T-cell (primary cell): Measurements from ENCODE around the gene CCNJL. TPM values are rescaled to one million over a fixed set of nuclear protein-coding genes. Genes with fewer than 3 reads are reported as not detected.
"Not testable (repeated sequence)": the region's sequence is repeated elsewhere in the genome, so short reads cannot be mapped to it uniquely, and the experiment has no call there.

Experiments
- ATAC-seq, 4 experiments: fragments of 200-7000 bp in 3 of 4; fragments of 150-1000 bp in 1 of 4; cut with Tn5 transposase; replicated peaks in 1 of 4; 1 replicate in 3 of 4; 2 replicates in 1 of 4; pipeline ENCODE4 v1.10.0; 2021; ENCODE audit warnings: moderate library complexity in 3 of 4, mild to moderate bottlenecking in 2 of 4, moderate number of reproducible peaks in 1 of 4
- CTCF ChIA-PET, 2 donors: fragments of 300-600 bp; sonication (Branson Sonifier 250); formaldehyde crosslinking; loops; one replicate each; lab custom pipeline; 2022; ENCODE audit warnings: antibody characterized with exemption in 2 of 2; lab: Charles Lee
- POLR2A ChIA-PET, 2 donors: fragments of 300-600 bp; sonication (Branson Sonifier 250); formaldehyde crosslinking; loops; one replicate each; lab custom pipeline; 2022; ENCODE audit warnings: antibody characterized with exemption in 2 of 2; lab: Charles Lee
- DNase-seq, 35 experiments: peaks; one replicate each; pipeline versions ENCODE4 v3.0.0 to v3.0.0-alpha.2; 2013 to 2023
- H3K27ac ChIP-seq: one replicate; pipeline ENCODE4 v1.5.1; 2013; ENCODE audit warnings: low read length
- H3K27me3 ChIP-seq, 2 experiments: replicated peaks in 1 of 2; 1 replicate in 1 of 2; 2 replicates in 1 of 2; pipeline versions ENCODE4 v1.6.1 to v1.7.0; 2013; ENCODE audit warnings: low read length in 1 of 2, mixed read lengths in 1 of 2; ENCODE audit not compliant: control insufficient read depth in 2 of 2, insufficient read depth in 2 of 2; ENCODE audit errors: extremely low read depth in 1 of 2
- H3K36me3 ChIP-seq, 2 donors: 1 replicate in 1 of 2; 2 replicates in 1 of 2; pipeline versions ENCODE4 v1.6.1 to v1.7.0; 2013; ENCODE audit warnings: low read length in 1 of 2; ENCODE audit not compliant: control insufficient read depth in 2 of 2, insufficient read depth in 1 of 2; ENCODE audit errors: extremely low read depth in 1 of 2
- H3K4me1 ChIP-seq, 2 experiments: 1 replicate in 1 of 2; 2 replicates in 1 of 2; pipeline versions ENCODE4 v1.6.1 to v1.7.0; 2013; ENCODE audit warnings: low read length in 2 of 2, mixed read lengths in 1 of 2; ENCODE audit not compliant: insufficient read depth in 2 of 2, control insufficient read depth in 1 of 2; ENCODE audit errors: extremely low read depth in 1 of 2
- H3K4me3 ChIP-seq, 2 donors: 1 replicate in 1 of 2; 2 replicates in 1 of 2; pipeline versions ENCODE4 v1.5.1 to v1.7.0; 2013; ENCODE audit warnings: mild to moderate bottlenecking in 2 of 2, low read length in 1 of 2, moderate library complexity in 1 of 2; ENCODE audit not compliant: control insufficient read depth in 1 of 2; ENCODE audit errors: extremely low read depth in 1 of 2
- H3K9me3 ChIP-seq: 2 replicates; pipeline ENCODE4 v1.7.0; 2013
- H3K27ac Mint-ChIP-seq, 2 donors: one replicate each; pipeline ENCODE4 v1.8.0; 2020 to 2021; ENCODE audit warnings: mild to moderate bottlenecking in 2 of 2, mixed read lengths in 2 of 2
- H3K27me3 Mint-ChIP-seq, 2 donors: one replicate each; pipeline ENCODE4 v1.8.0; 2021 to 2022; ENCODE audit warnings: mixed read lengths in 2 of 2
- H3K36me3 Mint-ChIP-seq: one replicate; pipeline ENCODE4 v1.8.0; 2021; ENCODE audit warnings: mixed read lengths
- H3K4me1 Mint-ChIP-seq, 3 donors: one replicate each; pipeline ENCODE4 v1.8.0; 2020 to 2022; ENCODE audit warnings: mixed read lengths in 3 of 3, mild to moderate bottlenecking in 1 of 3
- H3K4me3 Mint-ChIP-seq, 3 donors: one replicate each; pipeline ENCODE4 v1.8.0; 2020 to 2022; ENCODE audit warnings: mild to moderate bottlenecking in 3 of 3, mixed read lengths in 3 of 3, moderate library complexity in 3 of 3
- H3K9me3 Mint-ChIP-seq, 3 donors: one replicate each; pipeline ENCODE4 v1.8.0; 2020 to 2022; ENCODE audit warnings: mixed read lengths in 3 of 3
- WGBS: methylation state at CpG from one replicate; pipeline ENCODE4 v1.1.5; 2013; ENCODE audit warnings: missing lambda C conversion rate; ENCODE audit not compliant: insufficient coverage; 5-methylcytosine and 5-hydroxymethylcytosine counted together
- total RNA-seq, 35 experiments: library from RNA in 6 of 35; stranded (reverse) in 6 of 35; fragments of 120-200 nt in 1 of 35; gene quantifications; one replicate each; pipeline versions ENCODE4 v1.2.1 to v1.2.4 and lab custom pipeline; 2013 to 2026

The CCNJL gene
- total RNA-seq, 5 donors from 2014 or later (not counting 1 experiment from before 2014, with no cell fraction given) = 0.33 to 0.41 (median 0.35) TPM; not detected in 2

- Mint-ChIP-seq H3K36me3 (no peaks in the 10 kb centered on the region), H3K4me3 (no peak overlapping the region), H3K4me1 (peaks cover 0 to 4% (median 2%) of the 10 kb centered on the region in 3 donors), H3K27me3 (peaks cover 0 to 4% of the 10 kb centered on the region in 2 donors), H3K9me3 (no peaks in the 10 kb centered on the region), H3K27ac (no peak overlapping the region)
- ATAC-seq (no peak), DNase-seq (no peak)
- Histone ChIP-seq H3K4me1 (peaks cover 0 to 5% of the 10 kb centered on the region in 2 experiments), H3K36me3 (no peaks in the 10 kb centered on the region), H3K27me3 (peaks cover 0 to 15% of the 10 kb centered on the region in 2 experiments), H3K9me3 (no peaks in the 10 kb centered on the region), H3K4me3 (no peak overlapping the region), H3K27ac (no peak overlapping the region)
- 87% methylated on average over 26 of the region's 27 CpGs for WGBS
- CTCF ChIA-PET = interaction anchor here (0.6 to 2.3 kb wide), 4 partner anchors 11 to 330 kb away, joined by 3 to 6 read pairs (median 4); no protein-coding TSS in a partner anchor
- POLR2A ChIA-PET = interaction anchor here in 1 of 2 donors (1.3 kb wide), 1 partner anchor 327 kb away, joined by 3 read pairs; no protein-coding TSS in a partner anchor
These were observed 37.0 kb upstream of the CCNJL start for GRCh38 chr5:160349249-160349934.

DNA sequence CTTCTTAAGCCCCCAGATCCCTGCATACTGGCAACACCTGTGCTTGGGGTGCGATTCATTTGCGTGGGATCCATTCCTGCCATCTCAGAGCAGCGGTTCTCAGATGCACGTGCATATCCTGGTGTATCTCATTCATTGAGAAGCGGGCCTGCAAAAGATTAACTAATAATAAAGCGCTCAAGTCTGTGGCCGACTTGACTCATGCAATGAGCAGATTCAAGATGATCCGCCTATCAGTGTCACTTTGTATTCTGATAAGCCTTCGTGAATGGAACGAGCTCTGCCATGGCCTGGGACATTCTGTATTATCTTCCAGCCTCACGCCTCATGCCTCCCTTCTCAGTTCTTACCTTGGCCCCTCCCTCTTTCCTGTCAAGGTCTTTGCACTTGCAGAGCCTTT, 35.7 kb upstream of the CCNJL start:
- peaks cover 0 to 5% of the 10 kb centered on the region in 2 experiments for H3K4me1 ChIP-seq
- no peak overlapping the region for H3K27ac ChIP-seq
- H3K27ac Mint-ChIP-seq = no peak overlapping the region
- peaks cover 0 to 18% of the 10 kb centered on the region in 2 experiments for H3K27me3 ChIP-seq
- no peaks in the 10 kb centered on the region for H3K9me3 Mint-ChIP-seq
- DNase-seq (no peak), ATAC-seq (no peak)
- no peak overlapping the region for H3K4me3 ChIP-seq
- WGBS = 91% methylated on average over 11 of the region's 11 CpGs
- peaks cover 0 to 4% (median 2%) of the 10 kb centered on the region in 3 donors for H3K4me1 Mint-ChIP-seq
- POLR2A ChIA-PET = no interaction called here
- no peak overlapping the region for H3K4me3 Mint-ChIP-seq
- peaks cover 0 to under 1% of the 10 kb centered on the region in 2 donors for H3K27me3 Mint-ChIP-seq
- no peaks in the 10 kb centered on the region for H3K36me3 Mint-ChIP-seq
- CTCF ChIA-PET = interaction anchor here (0.7 to 2.3 kb wide), 4 partner anchors 10 to 326 kb away, joined by 3 to 5 read pairs (median 3); no protein-coding TSS in a partner anchor
- H3K9me3 ChIP-seq = no peaks in the 10 kb centered on the region
- H3K36me3 ChIP-seq = no peaks in the 10 kb centered on the region

GRCh38 chr5:160347448-160347847, 35.1 kb upstream of the CCNJL start:
- Histone ChIP-seq H3K27me3 (peaks cover 0 to 18% of the 10 kb centered on the region in 2 experiments), H3K9me3 (no peaks in the 10 kb centered on the region), H3K27ac (no peak overlapping the region), H3K4me1 (peaks cover 0 to 5% of the 10 kb centered on the region in 2 experiments), H3K4me3 (no peak overlapping the region), H3K36me3 (no peaks in the 10 kb centered on the region)
- no peaks in the 10 kb centered on the region for H3K36me3 Mint-ChIP-seq
- no peaks in the 10 kb centered on the region for H3K9me3 Mint-ChIP-seq
- ChIA-PET POLR2A (no interaction called here), CTCF (interaction anchor here (0.7 to 2.3 kb wide), 3 partner anchors 23 to 325 kb away, joined by 3 to 5 read pairs (median 4); partner anchors contain the start of gene C1QTNF2 (in 1 of the 2))
- no peak overlapping the region for H3K27ac Mint-ChIP-seq
- peaks cover 0 to 4% (median 2%) of the 10 kb centered on the region in 3 donors for H3K4me1 Mint-ChIP-seq
- 96% methylated on average over 3 of the region's 6 CpGs for WGBS
- no peak overlapping the region for H3K4me3 Mint-ChIP-seq
- DNase-seq (no peak), ATAC-seq (no peak)
- no peaks in the 10 kb centered on the region for H3K27me3 Mint-ChIP-seq

DNA sequence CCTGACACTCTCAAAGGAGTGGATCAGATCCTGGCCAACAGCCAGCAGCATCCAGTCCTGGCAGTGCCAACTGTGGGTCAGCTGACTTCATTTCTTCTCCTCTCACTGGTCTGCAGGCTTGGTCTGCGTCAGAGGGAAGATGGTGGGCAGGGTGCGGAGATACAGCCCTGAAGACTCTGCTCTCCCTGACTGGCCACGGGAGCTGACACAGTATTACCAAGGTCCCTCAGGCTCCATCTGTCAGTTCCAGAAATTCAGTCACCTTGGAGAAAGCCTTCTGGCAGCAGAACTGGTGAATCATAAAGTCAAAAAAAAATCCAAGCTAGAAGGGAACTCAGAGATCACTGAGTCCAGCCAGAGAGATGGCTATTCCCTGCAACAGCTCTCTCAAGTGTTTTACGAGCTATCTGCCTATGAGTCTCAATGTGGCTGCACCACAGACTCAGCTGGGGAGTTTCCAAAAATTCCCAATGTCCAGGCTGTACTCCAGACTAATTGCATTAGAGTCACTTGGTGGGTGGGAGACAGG, 30.1 kb upstream of the CCNJL start:
- no peaks in the 10 kb centered on the region for H3K27me3 Mint-ChIP-seq
- H3K9me3 Mint-ChIP-seq = no peaks in the 10 kb centered on the region
- Histone ChIP-seq H3K4me1 (peaks cover 0 to 5% of the 10 kb centered on the region in 2 experiments), H3K27me3 (peaks cover 0 to 15% of the 10 kb centered on the region in 2 experiments), H3K27ac (no peak overlapping the region), H3K4me3 (no peak overlapping the region), H3K36me3 (no peaks in the 10 kb centered on the region), H3K9me3 (no peaks in the 10 kb centered on the region)
- 86% methylated on average over 3 of the region's 4 CpGs for WGBS
- H3K27ac Mint-ChIP-seq = no peak overlapping the region
- peaks cover 0 to 4% (median 2%) of the 10 kb centered on the region in 3 donors for H3K4me1 Mint-ChIP-seq
- H3K4me3 Mint-ChIP-seq = no peak overlapping the region
- DNase-seq = no peak
- no peaks in the 10 kb centered on the region for H3K36me3 Mint-ChIP-seq
- no peak for ATAC-seq
- CTCF ChIA-PET = interaction anchor here (0.8 to 1.5 kb wide), 6 partner anchors 9 to 356 kb away, joined by 3 to 10 read pairs (median 4); no protein-coding TSS in a partner anchor
- POLR2A ChIA-PET = no interaction called here

DNA sequence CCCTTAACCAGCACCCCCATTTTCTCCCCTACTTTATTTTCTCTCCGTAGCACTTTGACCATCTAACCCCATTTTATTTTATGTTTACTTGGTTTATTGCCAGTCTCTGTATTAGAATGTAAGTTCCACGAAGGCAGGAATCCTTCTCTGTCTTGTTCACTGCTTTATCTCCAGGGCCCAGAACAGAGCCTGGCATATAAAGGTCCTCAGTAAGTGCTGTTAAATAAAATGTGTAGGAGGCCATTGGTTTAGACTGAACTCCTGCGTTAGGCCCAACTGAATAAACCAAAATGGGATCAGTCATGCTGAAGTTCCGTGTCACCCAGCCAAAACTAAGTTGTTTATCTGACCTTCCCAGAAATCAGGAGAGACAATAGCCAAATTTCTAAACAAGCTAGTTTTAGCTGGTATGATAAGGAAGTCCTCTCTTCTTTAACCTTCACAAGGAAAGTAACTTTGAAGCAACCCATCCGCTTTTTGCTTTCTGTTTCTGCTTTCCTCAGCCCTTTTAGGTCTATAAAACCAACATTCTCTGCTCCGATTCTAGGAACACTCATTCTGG, 29.0 kb upstream of the CCNJL start:
- Histone ChIP-seq H3K27ac (no peak overlapping the region), H3K36me3 (no peaks in the 10 kb centered on the region), H3K4me1 (peaks cover 0 to 5% of the 10 kb centered on the region in 2 experiments), H3K4me3 (no peak overlapping the region), H3K27me3 (peaks cover 0 to 12% of the 10 kb centered on the region in 2 experiments), H3K9me3 (no peaks in the 10 kb centered on the region)
- Mint-ChIP-seq H3K4me3 (no peak overlapping the region), H3K9me3 (no peaks in the 10 kb centered on the region), H3K4me1 (peaks cover 0 to 4% (median 2%) of the 10 kb centered on the region in 3 donors), H3K36me3 (no peaks in the 10 kb centered on the region), H3K27ac (no peak overlapping the region), H3K27me3 (no peaks in the 10 kb centered on the region)
- ATAC-seq = no peak
- CTCF ChIA-PET = interaction anchor here (0.8 to 1.3 kb wide), 2 partner anchors 15 to 320 kb away, joined by 4 to 9 read pairs; no protein-coding TSS in a partner anchor
- 80% methylated on average over 1 of the region's 6 CpGs for WGBS
- DNase-seq = no peak
- POLR2A ChIA-PET = no interaction called here

GRCh38 chr5:160340513-160340912, 28.1 kb upstream of the CCNJL start:
- H3K4me3 ChIP-seq, H3K4me3 Mint-ChIP-seq, DNase-seq, H3K9me3 ChIP-seq, H3K36me3 Mint-ChIP-seq, ATAC-seq, H3K36me3 ChIP-seq, CTCF ChIA-PET, H3K27me3 Mint-ChIP-seq, H3K4me1 Mint-ChIP-seq, H3K27ac ChIP-seq, H3K9me3 Mint-ChIP-seq, H3K27ac Mint-ChIP-seq, H3K4me1 ChIP-seq, POLR2A ChIA-PET: not testable (repeated sequence)
- H3K27me3 ChIP-seq = peaks cover 0 to 11% of the 10 kb centered on the region in 2 experiments
